ENCODE data around the gene PIGU. TPM values are rescaled to one million over a fixed set of nuclear protein-coding genes. Genes with fewer than 3 reads are reported as not detected.
"Not testable (repeated sequence)": the region's sequence is repeated elsewhere in the genome, so short reads cannot be mapped to it uniquely, and the experiment has no call there.

PIGU gene
- total RNA-seq (2013) = 4.4 TPM
- polyA plus RNA-seq (10 to 100 TPM in 2 of 3 donors, 1 to 10 TPM in 1; 5.8 to 11.3 (median 10.9) TPM), polyA minus RNA-seq (2.8 and 3.7 TPM in 2 replicates), total RNA-seq (0.84 to 5.1 (median 2.4) reads per million in 11 experiments)

GRCh38 chr20:34676642-34677373, at the start of gene PIGU:
Gene PIGU, minus strand, starts transcription at chr20:34677092. Its CDS starts 7 bp downstream, at chr20:34677085.
- Mint-ChIP-seq H3K4me3 (peak within 1 kb of the TSS; percentile 94 to 95), H3K4me1 (peaks cover 19% of the 10 kb centered on the region), H3K9me3 (peaks cover 0 to 6% (median 0%) of the 10 kb centered on the region in 7 donors), H3K36me3 (no peaks in the 10 kb centered on the region), H3K27ac (peak within 1 kb of the TSS; percentile 76 to 98 (median 91)), H3K27me3 (ENCODE audit: low read depth in 3 of 3) (no peaks in the 10 kb centered on the region)
- Histone ChIP-seq H3K27me3 (ENCODE audit: control insufficient read depth in 2 of 2, insufficient read depth in 2 of 2, low read length in 2 of 2) (no peaks in the 10 kb centered on the region), H3K9ac (ENCODE audit: insufficient read depth, low read length, poor library complexity, severe bottlenecking) (peak within 1 kb of the TSS; percentile 66), H3K36me3 (replicated peaks in 1 of 2; ENCODE audit: control insufficient read depth in 1 of 2, insufficient read depth in 2 of 2, low read length in 2 of 2) (no peaks in the 10 kb centered on the region), H2AFZ (ENCODE audit: insufficient read depth, low read depth, low read length, poor library complexity, severe bottlenecking) (peak within 1 kb of the TSS; percentile 90), H3K79me2 (ENCODE audit: insufficient read depth, low read length) (peaks cover 43% of the 10 kb centered on the region), H3K27ac (ENCODE audit: low read depth in 1 of 2, low read length in 2 of 2) (peak within 1 kb of the TSS; percentile 62 to 74), H3K4me1 (ENCODE audit: control insufficient read depth in 1 of 2, insufficient read depth in 2 of 2, low read length in 2 of 2) (peaks cover 28 to 33% of the 10 kb centered on the region in 2 donors), H3K4me2 (replicated peaks; ENCODE audit: extremely low read depth, low read length, poor library complexity, severe bottlenecking) (peak within 1 kb of the TSS; percentile 86), H4K20me1 (ENCODE audit: insufficient read depth, low read length) (no peaks in the 10 kb centered on the region), H3K4me3 (replicated peaks in 1 of 3; ENCODE audit: low read depth in 2 of 3, low read length in 3 of 3) (peak within 1 kb of the TSS; percentile 80 to 92 (median 92)), H3K9me3 (replicated peaks in 1 of 2; ENCODE audit: control insufficient read depth in 1 of 2, insufficient read depth in 1 of 2, low read length in 2 of 2) (no peaks in the 10 kb centered on the region)
- peak; percentile 92 to 93 (median 93) for DNase-seq
- intact Hi-C loops (cut with micrococcal nuclease) = loop anchor here (2.0 to 5.0 kb wide), 2 partner anchors 28 to 35 kb away; partner anchors contain the start of gene TP53INP2 (in 1 of the 2)
- no peak for TF ChIP-seq CTCF (IDR thresholded peaks at IDR 0.05)
- WGBS (ENCODE audit: insufficient coverage) = 0% methylated on average over 59 of the region's 64 CpGs

GRCh38 chr20:34724172-34724571, 47.3 kb upstream of the PIGU start:
- Histone ChIP-seq H3K79me2 (ENCODE audit: insufficient read depth, low read length) (no peaks in the 10 kb centered on the region), H3K4me3 (replicated peaks in 1 of 3; ENCODE audit: low read depth in 2 of 3, low read length in 3 of 3) (no peak overlapping the region), H3K4me2 (replicated peaks; ENCODE audit: extremely low read depth, low read length, poor library complexity, severe bottlenecking) (no peak overlapping the region), H3K36me3 (replicated peaks in 1 of 2; ENCODE audit: control insufficient read depth in 1 of 2, insufficient read depth in 2 of 2, low read length in 2 of 2) (peaks cover 67 to 95% of the 10 kb centered on the region in 2 donors), H3K27ac (ENCODE audit: low read depth in 1 of 2, low read length in 2 of 2) (no peak overlapping the region), H2AFZ (ENCODE audit: insufficient read depth, low read depth, low read length, poor library complexity, severe bottlenecking) (no peak overlapping the region), H3K27me3 (ENCODE audit: control insufficient read depth in 2 of 2, insufficient read depth in 2 of 2, low read length in 2 of 2) (no peaks in the 10 kb centered on the region), H3K4me1 (ENCODE audit: control insufficient read depth in 1 of 2, insufficient read depth in 2 of 2, low read length in 2 of 2) (no peaks in the 10 kb centered on the region), H3K9ac (ENCODE audit: insufficient read depth, low read length, poor library complexity, severe bottlenecking) (no peak overlapping the region), H4K20me1 (ENCODE audit: insufficient read depth, low read length) (no peaks in the 10 kb centered on the region), H3K9me3 (replicated peaks in 1 of 2; ENCODE audit: control insufficient read depth in 1 of 2, insufficient read depth in 1 of 2, low read length in 2 of 2) (no peaks in the 10 kb centered on the region)
- Mint-ChIP-seq H3K4me3 (no peak overlapping the region), H3K27me3 (ENCODE audit: low read depth in 3 of 3) (no peaks in the 10 kb centered on the region), H3K9me3 (no peaks in the 10 kb centered on the region), H3K4me1 (no peaks in the 10 kb centered on the region), H3K27ac (no peak overlapping the region), H3K36me3 (peaks cover 68 to 83% of the 10 kb centered on the region in 2 donors)
- no peak for TF ChIP-seq CTCF (IDR thresholded peaks at IDR 0.05)
- DNase-seq = no peak
- intact Hi-C loops (cut with micrococcal nuclease) = no loop called here
- WGBS (ENCODE audit: insufficient coverage) = 100% methylated on average over 3 of the region's 3 CpGs

GRCh38 chr20:34722560-34722959, 45.7 kb upstream of the PIGU start:
- H3K27ac Mint-ChIP-seq; H3K27me3 Mint-ChIP-seq (ENCODE audit: low read depth in 3 of 3); H3K4me1 Mint-ChIP-seq; H3K9ac ChIP-seq (ENCODE audit: insufficient read depth, low read length, poor library complexity, severe bottlenecking); H3K9me3 Mint-ChIP-seq; H4K20me1 ChIP-seq (ENCODE audit: insufficient read depth, low read length); H3K4me2 ChIP-seq (replicated peaks; ENCODE audit: extremely low read depth, low read length, poor library complexity, severe bottlenecking); intact Hi-C loops (cut with micrococcal nuclease); H3K4me1 ChIP-seq (ENCODE audit: control insufficient read depth in 1 of 2, insufficient read depth in 2 of 2, low read length in 2 of 2); H3K27ac ChIP-seq (ENCODE audit: low read depth in 1 of 2, low read length in 2 of 2); H3K9me3 ChIP-seq (replicated peaks in 1 of 2; ENCODE audit: control insufficient read depth in 1 of 2, insufficient read depth in 1 of 2, low read length in 2 of 2); H3K4me3 Mint-ChIP-seq; DNase-seq; H3K4me3 ChIP-seq (replicated peaks in 1 of 3; ENCODE audit: low read depth in 2 of 3, low read length in 3 of 3); H3K79me2 ChIP-seq (ENCODE audit: insufficient read depth, low read length); H3K27me3 ChIP-seq (ENCODE audit: control insufficient read depth in 2 of 2, insufficient read depth in 2 of 2, low read length in 2 of 2); H2AFZ ChIP-seq (ENCODE audit: insufficient read depth, low read depth, low read length, poor library complexity, severe bottlenecking): not testable (repeated sequence)
- H3K36me3 Mint-ChIP-seq = peaks cover 71 to 86% of the 10 kb centered on the region in 2 donors
- WGBS (ENCODE audit: insufficient coverage) = 93% methylated on average over 3 of the region's 3 CpGs
- peaks cover 59 to 95% of the 10 kb centered on the region in 2 donors for H3K36me3 ChIP-seq (replicated peaks in 1 of 2; ENCODE audit: control insufficient read depth in 1 of 2, insufficient read depth in 2 of 2, low read length in 2 of 2)
